Measurements from ENCODE around the gene OR1J1.

Gene OR1J1

GRCh38 chr9:122477826-122478225 lies at the start of gene OR1J1:
OR1J1 (minus strand) TSS chr9:122477926; CDS start chr9:122477926, 0 bp downstream.
- in situ Hi-C loops (cut with MboI; ENCODE audit: low sequenced_read_pairs), result no loop called here

- in situ Hi-C loops (cut with MboI; ENCODE audit: low sequenced_read_pairs), result no loop called here
These were observed 49.5 kb upstream of the OR1J1 start, which contains the start of gene OR1N1 for GRCh38 chr9:122527193-122527592. OR1N1 (minus strand) TSS chr9:122527293; CDS start chr9:122527293, 0 bp downstream.

- in situ Hi-C loops (cut with MboI; ENCODE audit: low sequenced_read_pairs), result no loop called here
These were observed 48.9 kb upstream of the OR1J1 start for GRCh38 chr9:122526602-122527001.

GRCh38 chr9:122519376-122519775 lies 41.6 kb upstream of the OR1J1 start:
- in situ Hi-C loops (cut with MboI; ENCODE audit: low sequenced_read_pairs), result no loop called here

GRCh38 chr9:122518841-122519240 lies 41.1 kb upstream of the OR1J1 start, which contains the start of gene OR1J4:
OR1J4 (plus strand) TSS chr9:122519141; CDS start chr9:122519141, 0 bp downstream.
- in situ Hi-C loops (cut with MboI; ENCODE audit: low sequenced_read_pairs), result no loop called here

GRCh38 chr9:122518226-122518625 lies 40.5 kb upstream of the OR1J1 start:
- in situ Hi-C loops (cut with MboI; ENCODE audit: low sequenced_read_pairs), result no loop called here

- in situ Hi-C loops (cut with MboI; ENCODE audit: low sequenced_read_pairs), result no loop called here
These were observed 32.8 kb upstream of the OR1J1 start, which contains the start of gene OR1J2 for GRCh38 chr9:122510502-122510901. OR1J2 (plus strand) TSS chr9:122510802; CDS start chr9:122510802, 0 bp downstream.

GRCh38 chr9:122506964-122507363 lies 29.2 kb upstream of the OR1J1 start:
- in situ Hi-C loops (cut with MboI; ENCODE audit: low sequenced_read_pairs), result no loop called here

- in situ Hi-C loops (cut with MboI; ENCODE audit: low sequenced_read_pairs), result no loop called here
These were observed 21.2 kb upstream of the OR1J1 start for GRCh38 chr9:122498883-122499288.

- in situ Hi-C loops (cut with MboI; ENCODE audit: low sequenced_read_pairs), result no loop called here
These were observed 1.3 kb upstream of the OR1J1 start for GRCh38 chr9:122479062-122479461.

- in situ Hi-C loops (cut with MboI; ENCODE audit: low sequenced_read_pairs), result no loop called here
These were observed 380 bp downstream of the OR1J1 start for GRCh38 chr9:122477346-122477745.

- in situ Hi-C loops (cut with MboI; ENCODE audit: low sequenced_read_pairs), result no loop called here
These were observed 2.0 kb downstream of the OR1J1 start for GRCh38 chr9:122475717-122476116.

GRCh38 chr9:122474561-122474960 lies 3.2 kb downstream of the OR1J1 start:
- in situ Hi-C loops (cut with MboI; ENCODE audit: low sequenced_read_pairs), result no loop called here

- in situ Hi-C loops (cut with MboI; ENCODE audit: low sequenced_read_pairs), result loop anchor here (10.0 kb wide), 2 partner anchors 336 to 886 kb away; partner anchors contain the start of genes CRB2 and OR1K1
These were observed 9.0 kb downstream of the OR1J1 start for GRCh38 chr9:122468735-122469134.

- in situ Hi-C loops (cut with MboI; ENCODE audit: low sequenced_read_pairs), result loop anchor here (10.0 kb wide), 2 partner anchors 338 to 888 kb away; partner anchors contain the start of genes CRB2 and OR1K1
These were observed 11.3 kb downstream of the OR1J1 start for GRCh38 chr9:122466456-122466855.

- in situ Hi-C loops (cut with MboI; ENCODE audit: low sequenced_read_pairs), result loop anchor here (10.0 kb wide), 2 partner anchors 340 to 890 kb away; partner anchors contain the start of genes CRB2 and OR1K1
These were observed 12.8 kb downstream of the OR1J1 start for GRCh38 chr9:122464633-122465567.

- in situ Hi-C loops (cut with MboI; ENCODE audit: low sequenced_read_pairs), result loop anchor here (10.0 kb wide), 2 partner anchors 341 to 891 kb away; partner anchors contain the start of genes CRB2 and OR1K1
These were observed 13.7 kb downstream of the OR1J1 start for GRCh38 chr9:122463828-122464632.

GRCh38 chr9:122457787-122458186 lies 19.9 kb downstream of the OR1J1 start:
- in situ Hi-C loops (cut with MboI; ENCODE audit: low sequenced_read_pairs), result loop anchor here (10.0 kb wide), 1 partner anchor 333 kb away; no protein-coding TSS in a partner anchor

- in situ Hi-C loops (cut with MboI; ENCODE audit: low sequenced_read_pairs), result loop anchor here (10.0 kb wide), 1 partner anchor 331 kb away; no protein-coding TSS in a partner anchor
These were observed 21.6 kb downstream of the OR1J1 start for GRCh38 chr9:122456123-122456522.

GRCh38 chr9:122453677-122454135 lies 24.0 kb downstream of the OR1J1 start:
- in situ Hi-C loops (cut with MboI; ENCODE audit: low sequenced_read_pairs), result loop anchor here (10.0 kb wide), 1 partner anchor 329 kb away; no protein-coding TSS in a partner anchor
